HG02981 (cell line): Measurements from ENCODE around the gene CCDC6.
"Not testable (repeated sequence)": the region's sequence is repeated elsewhere in the genome, so short reads cannot be mapped to it uniquely, and the experiment has no call there.

Source experiments
- ATAC-seq: cut with Tn5 transposase; IDR thresholded peaks from one replicate; pipeline ENCODE4 v1.9.1; 2021; ENCODE audit warnings: mild to moderate bottlenecking, moderate library complexity; ENCODE audit not compliant: unreplicated experiment

CCDC6 gene

DNA sequence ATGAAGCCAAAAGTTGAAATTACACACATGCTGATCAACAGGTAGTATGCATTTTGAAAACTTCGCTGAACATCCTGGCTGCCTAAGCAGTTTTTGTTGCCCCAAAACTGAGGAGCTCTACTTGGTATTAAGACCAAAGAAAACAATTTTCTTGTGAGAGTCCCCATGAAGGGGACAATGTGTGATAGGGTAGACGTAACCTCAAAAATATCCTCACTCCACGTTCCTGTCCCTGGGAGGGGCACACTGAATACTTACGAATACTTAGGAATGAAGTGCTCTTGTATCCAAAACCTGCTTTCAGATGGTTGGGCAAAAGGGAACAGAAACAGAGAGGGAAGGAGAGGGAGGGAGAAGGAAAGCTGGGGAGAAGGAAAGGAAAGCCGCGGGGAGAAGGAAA, 24.7 kb downstream of the CCDC6 start:
- ATAC-seq: no peak

DNA sequence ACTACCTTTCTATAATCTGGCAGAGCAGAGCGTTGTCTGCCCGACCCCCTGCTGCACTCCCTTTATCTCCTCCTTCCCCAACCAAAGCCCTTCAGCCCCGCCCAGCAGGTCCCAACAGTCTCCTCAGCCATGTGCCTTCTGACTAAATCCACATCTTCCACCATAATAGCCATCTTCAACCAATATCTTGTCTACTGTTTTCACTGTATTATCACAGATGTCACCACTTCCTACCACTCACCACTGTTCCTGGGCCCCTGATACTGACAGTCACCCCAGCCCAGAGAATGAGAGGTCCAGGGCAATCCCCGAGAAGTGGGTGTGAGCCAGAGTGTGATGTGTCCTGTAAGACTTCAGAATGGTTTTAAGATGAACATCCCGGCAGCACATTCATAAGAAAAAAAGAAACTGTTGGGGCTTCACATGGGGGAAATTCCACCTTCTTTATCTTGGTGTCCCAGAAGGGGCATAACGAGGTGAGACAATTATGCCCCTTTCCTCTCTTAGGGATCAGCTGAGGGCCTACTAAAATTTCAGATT, 25.3 kb downstream of the CCDC6 start:
- peak; percentile 68 for ATAC-seq

DNA sequence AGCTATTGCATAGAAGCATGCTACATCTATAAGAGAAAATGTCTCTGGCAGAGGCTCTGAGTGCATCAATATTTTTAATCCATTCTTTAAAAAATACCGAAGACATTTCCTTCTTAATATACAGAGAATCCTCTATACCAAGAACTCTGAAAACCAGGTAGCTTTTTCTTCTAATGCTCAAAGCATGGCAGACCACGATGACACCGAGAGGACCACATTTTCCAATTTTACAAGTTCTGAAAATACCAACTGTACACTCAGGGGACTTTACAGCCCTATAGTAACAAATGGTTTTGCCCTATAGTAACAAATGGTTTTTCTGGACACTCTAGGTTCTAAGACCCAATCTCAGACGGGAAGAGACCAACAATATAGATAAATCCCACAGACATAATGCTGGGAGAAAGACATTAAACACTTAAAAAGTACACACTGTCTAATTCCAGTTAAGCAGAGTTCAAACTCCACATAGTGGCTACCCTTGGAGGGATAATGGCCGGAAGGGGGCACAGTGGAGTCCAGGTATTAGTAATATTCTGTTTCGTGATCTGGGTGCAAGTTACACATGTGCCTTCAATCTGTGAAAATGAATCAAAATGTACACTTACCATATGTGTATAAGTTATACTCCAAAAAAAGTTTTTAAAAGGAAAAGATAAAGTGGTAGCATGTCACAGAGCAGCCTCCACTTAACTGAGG, 26.2 kb downstream of the CCDC6 start:
- ATAC-seq: no peak

DNA sequence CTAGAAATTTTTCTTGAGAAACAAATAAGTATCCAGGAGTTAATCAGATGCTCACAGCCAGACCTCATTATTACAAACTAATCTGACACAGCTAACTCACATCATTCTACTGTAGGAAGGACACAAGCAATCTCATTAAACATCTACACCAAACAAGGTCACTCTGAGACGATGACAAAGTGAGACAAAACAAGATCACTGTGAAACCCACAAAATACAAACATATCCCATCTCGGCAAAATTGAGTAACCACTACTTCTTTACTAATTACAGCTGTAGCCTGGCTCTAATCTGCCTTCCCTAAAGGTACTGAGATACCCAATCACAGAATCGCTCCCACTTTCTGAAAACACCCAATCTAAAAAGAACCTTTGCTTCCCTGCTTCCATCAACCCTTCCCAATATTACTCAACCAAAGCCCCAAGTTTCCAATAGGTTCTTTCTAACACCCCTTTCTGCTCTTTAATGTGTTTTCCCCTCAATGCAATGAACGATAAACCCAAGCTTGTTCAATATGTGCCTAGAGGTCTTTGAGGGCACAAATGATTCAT, 26.9 kb downstream of the CCDC6 start:
- peak; percentile 42 for ATAC-seq

DNA sequence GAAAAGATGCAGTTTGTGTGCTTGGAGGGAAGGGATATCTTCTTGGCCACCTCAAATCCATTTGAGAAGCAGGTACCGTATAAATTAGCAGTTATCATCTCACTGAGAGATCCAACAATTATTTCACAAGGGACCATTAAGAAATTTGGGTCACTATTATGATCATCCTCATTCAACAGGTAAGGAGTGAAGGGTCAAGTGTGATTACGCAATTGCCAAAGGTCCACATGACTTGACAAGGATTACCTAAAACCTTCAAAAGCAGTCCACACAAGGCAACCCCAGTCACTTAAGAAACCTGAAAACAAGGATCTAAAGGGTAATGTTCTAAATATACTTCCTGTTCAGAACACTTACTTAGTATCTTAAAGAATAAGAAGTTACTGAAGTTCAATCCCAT, 27.4 kb downstream of the CCDC6 start:
- ATAC-seq: no peak

DNA sequence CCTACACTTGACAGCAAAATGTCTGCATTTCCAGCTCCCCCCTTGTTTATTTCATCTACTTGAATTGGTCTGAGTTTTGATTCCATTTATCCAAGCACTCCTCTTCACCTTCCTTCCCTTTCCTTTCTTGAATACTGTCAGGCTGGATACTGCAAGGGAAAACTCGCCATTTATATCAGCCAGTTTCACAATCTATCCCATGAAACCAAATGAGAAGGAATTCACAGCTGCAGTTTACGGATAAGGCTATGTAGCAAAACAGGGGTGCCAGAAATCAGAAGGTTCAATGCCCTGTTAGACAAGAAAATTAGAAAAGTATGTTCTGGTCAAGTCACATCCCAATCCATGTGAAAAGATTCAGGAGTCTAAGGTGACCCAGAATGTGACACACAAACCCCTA, 28.1 kb downstream of the CCDC6 start:
- no peak for ATAC-seq

DNA sequence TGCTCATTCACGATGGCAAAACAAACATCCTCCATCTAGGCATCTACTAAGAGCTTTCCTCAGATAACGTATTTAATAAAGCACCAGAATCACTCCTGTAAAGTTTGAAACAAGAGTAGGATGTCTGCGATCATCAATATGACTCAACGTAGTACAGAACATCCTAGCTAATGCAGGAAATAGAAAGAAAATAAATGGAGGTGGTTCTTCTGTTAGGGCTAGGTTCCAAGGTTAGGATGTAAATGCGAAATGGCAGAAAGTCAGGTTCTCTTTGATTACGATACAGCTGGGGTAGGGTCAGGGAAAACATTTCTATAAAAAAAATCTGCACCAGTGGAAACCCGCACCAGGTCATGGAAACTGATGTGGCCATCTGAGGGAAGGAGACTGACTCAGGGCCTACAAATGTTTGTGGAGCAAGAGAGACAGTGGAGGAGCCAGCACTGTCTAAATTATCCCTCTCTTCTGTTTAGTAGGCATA, 29.1 kb downstream of the CCDC6 start:
- ATAC-seq: no peak

DNA sequence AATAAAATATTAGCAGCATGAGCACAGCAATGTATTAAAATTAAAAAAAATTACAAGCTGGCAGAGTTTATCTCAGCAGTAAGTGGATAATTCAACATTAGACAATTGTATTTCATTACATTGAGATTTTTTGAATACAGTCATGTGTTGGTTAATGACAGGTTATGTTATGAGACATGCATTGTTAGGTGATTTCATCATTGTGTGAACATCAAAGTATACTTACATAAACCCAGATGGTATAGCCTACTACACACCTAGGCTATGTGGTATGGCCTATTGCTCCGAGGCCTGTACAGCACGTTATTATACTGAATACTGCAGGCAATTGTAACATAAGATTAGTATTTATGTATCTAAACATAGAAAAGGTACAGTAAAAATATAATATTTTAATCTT, 29.7 kb downstream of the CCDC6 start:
- no peak for ATAC-seq

DNA sequence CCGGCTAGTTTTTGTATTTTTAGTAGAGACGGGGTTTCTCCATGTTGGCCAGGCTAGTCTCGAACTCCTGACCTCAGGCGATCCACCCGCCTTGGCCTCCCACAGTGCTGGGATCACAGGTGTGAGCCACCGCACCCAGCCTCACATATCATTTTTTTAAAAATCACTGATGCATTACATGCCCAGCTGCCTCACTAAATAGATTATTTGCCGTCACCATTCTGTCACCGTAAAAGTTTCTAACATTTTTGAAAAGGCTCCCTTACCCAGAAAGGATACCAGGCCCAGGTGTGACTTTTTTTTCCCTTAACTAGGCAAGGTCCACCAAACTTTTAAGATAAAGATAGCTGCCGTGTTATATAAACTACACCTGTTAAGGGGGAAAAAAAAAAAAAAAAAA, 30.1 kb downstream of the CCDC6 start:
- not testable (repeated sequence) for ATAC-seq

DNA sequence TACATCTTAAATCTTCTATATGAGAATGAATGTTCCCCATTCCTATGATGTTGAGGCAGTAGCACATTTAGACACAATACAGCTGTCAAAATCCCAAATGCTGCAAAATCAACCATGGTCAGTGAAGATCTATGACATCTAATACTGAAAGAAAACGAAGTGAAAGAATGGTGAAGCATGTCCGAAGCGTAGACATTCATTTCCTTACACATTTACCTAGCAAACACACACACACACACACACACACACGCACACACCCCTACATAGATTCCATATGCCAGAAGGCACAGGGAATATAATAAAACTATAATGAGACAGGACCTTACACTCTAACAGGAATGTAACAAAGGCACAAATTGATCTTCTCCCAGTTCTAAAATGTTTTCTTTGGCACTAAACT, 32.5 kb downstream of the CCDC6 start:
- ATAC-seq: peak; percentile 66

DNA sequence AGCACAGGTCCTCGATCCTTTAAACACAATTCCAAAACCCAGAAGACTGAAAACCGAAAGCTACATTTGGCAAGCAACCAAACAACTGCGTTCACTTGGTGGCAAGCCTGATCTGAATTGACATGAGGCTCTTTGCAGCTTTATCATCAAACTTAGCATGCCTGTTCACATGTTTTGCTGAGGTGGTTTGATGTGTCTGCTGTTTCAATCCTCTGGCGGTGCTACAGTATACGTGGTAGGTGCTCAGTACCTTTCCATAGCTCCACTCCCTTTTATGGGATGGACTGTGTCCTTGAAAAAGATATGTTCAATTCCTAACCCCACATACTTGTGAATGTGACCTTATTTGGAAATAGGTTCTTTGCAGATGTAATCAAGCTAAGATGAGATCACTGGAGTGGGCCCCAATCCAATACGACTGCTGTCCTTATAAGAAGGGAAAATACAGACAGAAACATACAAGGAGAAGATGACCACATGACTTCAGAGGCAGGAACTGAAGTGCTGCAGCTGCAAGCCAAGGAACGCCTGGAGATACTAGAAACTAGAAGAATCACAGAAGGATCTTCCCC, 33.4 kb downstream of the CCDC6 start:
- ATAC-seq: no peak

DNA sequence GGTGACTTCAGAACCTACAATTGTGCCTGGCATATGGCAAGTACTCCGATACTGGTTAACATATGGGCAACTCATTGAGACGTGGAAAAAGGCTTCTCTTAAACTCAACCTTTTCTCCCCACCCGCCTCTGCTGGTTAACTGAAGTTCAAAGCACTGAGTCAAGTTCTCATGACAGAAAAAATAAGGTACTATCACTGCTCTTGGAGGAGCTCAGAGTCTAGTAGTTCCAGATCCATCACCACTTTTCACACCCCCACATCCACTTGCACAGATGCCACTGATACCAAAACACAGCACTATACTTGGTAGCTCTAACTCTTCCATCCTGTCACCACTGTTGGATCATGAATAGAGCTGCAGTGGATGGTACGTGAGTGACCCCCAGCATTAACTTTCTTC, 36.2 kb downstream of the CCDC6 start:
- no peak for ATAC-seq

DNA sequence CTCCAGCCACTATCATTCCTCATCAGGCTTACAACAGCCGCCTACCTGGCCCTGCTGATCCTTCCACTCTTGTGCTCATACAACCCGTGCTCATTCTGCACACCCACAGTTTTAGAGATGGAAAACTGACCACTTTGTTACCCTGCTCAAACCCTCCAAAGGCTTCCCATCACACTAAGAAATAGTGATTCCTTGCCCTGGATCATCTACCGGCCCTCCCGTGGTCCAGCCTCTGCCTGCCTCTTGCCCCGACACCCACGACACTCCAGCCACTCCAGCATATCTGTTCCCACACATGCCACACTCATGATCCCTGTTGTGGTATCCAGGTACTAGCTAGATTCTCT, 36.8 kb downstream of the CCDC6 start:
- ATAC-seq: no peak

DNA sequence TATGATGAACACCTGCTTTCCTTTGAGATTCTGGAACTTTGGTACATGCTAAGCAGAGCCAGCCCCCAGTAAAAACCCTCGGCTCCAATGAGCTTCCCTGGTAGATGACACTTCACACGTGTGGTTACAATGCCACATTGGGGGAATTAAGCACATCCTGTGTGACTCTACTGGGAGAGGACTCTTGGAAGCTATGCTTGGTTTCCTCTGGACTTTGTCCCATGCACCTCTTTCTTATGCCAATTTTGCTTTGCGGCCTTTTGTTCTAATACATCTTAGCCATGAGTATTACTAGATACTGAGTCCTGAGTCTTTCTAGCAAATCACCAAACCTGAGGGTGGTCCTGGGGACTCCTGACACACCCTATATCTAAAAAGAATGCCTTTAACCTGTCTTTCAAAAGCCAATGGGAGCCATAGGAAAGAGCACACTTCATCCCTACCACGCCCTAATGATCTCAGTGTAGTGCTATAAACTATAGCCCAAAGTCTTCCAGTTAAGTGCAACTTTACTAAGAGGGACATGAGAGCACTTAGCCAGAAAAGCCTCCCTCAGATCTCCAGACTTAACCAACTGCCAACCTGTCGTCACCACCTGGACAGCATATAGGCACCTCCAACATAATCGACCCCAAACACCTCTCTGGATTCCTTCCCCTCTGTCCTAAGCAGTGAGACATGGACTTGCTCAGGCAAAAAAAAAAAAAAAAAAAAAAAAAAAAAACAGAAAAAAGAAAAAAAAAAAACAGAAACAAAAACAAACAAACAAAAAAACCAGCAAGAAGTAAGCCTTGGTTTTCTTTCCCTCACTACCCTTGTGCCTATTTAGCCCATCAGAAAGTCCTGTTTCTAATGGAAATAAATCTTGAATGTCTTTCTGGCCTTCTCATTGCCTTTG, 37.4 kb downstream of the CCDC6 start:
- no peak for ATAC-seq

DNA sequence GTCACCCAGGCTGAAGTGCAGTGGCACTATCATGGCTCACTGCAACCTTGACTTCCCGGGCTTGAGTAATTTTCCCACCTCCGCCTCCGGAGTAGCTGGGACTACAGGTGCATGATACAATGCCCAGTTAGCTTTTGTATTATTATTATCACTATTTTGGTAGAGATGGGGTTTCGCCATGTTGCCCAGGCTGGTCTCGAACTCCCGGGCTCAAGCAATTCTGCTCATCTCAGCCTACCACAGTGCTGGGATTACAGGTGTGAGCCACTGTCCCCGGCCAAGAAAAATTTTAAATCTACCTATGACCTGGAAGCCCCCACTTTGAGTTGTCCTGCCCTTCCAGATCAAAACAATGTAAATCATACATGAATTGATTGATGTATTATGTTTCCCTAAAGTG, 38.8 kb downstream of the CCDC6 start:
- ATAC-seq: no peak

DNA sequence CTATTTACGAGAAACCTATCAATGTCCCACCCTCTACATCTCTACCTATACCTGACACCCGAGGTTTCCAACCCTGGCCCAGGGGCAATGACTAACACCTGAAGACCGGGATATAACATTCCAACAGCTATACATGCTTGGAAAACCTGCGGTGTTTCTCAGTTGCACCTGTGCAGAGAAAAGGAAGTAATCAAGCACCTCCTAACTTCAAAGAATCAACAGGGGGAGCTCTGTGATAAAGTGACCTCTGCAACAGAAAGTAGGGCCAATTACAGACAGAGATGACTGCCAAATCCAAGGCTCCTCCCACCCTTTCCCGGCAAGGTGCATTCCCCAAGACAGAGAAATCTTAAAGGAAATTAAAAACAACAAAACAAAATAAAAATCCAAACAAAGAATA, 41.3 kb downstream of the CCDC6 start:
- no peak for ATAC-seq

DNA sequence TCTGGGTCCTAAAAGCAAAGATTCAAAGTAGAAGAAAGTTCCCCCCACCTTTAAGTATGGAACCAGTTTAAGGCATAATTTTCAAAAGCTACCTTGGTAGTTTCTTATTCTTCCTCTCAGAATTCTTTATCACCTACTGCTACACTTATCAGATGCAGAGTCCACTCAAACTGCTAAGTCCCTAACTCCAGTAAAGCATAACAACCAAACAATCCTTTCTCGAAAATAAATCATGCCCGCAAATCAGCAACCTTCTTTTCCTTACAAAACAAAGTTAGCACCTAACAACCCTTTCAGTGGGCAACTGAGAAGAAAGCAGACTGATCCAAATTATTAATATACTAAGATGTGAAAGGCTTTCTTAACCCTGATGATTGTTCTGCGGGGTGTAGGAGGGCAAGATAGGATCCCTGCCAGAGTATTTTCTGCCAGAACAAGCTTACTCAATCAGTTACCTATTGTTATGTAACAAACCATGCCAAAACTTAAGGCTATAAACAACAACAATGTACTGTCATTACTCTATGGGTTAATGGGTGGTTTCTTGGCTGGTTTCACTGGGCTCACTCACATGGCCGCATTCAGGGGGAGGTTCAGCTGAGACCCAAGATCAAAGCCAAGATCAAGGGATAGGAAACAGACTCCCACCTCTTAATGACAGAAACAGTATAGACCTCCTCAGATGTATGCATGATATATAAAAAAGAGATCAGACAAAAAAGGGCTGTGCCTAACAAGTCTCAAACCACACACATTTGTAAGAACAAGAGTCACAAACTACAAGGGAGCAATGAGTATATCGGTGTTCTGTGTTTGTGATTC, 42.0 kb downstream of the CCDC6 start:
- ATAC-seq: no peak

DNA sequence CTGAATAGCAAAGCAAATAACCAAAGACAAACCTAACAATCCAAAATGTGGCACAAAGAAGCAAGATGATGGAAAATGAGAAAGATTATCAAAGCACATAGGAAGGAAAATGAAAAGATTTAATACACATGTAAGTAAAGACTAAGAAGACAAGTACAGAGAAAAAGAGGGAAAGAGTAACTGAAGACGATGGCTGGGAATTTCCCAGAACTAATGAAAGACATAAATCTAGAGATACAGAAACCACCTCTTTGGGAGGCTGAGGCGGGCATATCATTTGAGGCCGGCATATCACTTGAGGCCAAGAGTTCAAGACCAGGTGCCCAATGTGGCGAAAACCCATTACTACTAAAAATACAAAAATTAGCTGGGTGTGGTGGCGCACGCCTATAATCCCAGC, 46.8 kb downstream of the CCDC6 start:
- no peak for ATAC-seq

DNA sequence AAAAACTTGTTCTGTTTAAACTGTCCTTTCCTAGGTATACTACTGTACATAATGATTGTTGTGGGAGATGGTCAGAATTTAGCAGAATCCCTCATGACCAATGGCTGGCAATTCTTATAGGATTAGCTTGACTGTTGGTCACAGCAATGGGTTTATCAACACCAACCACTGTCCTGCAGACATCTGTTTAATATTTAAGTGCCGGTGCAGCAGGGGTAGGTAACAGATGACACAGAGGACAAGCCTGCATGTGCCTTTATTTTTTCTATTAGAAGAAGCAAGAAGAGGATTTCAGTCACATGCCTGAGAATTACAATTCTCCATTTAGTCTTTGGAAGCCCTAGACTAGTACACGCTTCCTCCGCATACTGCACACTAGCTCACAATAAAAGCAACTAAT, 48.4 kb downstream of the CCDC6 start:
- ATAC-seq: no peak

DNA sequence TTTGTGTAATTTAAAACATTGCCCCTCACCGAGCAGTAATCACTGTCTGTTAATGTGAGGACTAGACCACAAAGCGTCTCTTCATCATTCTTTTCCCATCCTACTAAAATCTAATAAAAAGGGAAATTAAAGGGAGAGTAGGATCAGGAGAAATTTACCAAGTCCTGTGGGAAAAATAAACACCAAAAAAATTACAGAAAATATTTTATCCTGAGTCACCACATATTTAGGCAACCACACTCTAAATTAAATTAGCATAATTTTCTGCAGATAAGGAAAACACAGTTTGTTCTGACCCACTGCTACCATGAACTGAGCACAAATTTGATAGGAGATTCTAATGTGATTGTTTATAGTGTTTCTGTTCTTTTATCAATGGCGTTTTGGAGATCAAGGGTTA, 49.3 kb downstream of the CCDC6 start:
- ATAC-seq: no peak

DNA sequence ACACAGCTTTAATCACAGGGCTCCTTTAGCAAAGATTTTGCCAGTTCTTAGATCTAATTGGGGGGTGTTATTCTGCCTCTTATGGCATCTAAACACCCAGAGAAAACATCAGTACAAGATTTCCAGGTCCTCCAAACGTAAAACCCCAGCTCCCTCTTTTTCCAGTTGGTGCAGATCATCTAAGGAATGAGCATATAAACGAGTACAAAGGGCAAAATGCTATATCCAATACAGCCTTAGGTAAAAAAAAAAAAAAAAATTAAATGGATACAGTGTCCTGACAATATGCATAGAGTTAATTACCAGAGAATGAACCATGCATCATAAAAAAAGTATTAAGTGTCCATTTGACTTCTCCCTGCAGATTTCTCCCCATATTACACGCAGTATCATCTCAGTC, 50.3 kb downstream of the CCDC6 start:
- ATAC-seq: no peak
